ENCODE data around the gene HAPLN2.
"Not testable (repeated sequence)": the region's sequence is repeated elsewhere in the genome, so short reads cannot be mapped to it uniquely, and the experiment has no call there.

The HAPLN2 gene

GRCh38 chr1:156592158-156592909 lies 26.9 kb upstream of the HAPLN2 start:
- DNase-seq (ENCODE audit: low spot score), result no peak

- DNase-seq (ENCODE audit: low spot score), result no peak
These were observed 26.1 kb upstream of the HAPLN2 start for GRCh38 chr1:156592910-156593660.

- DNase-seq (ENCODE audit: low spot score), result no peak
These were observed 25.6 kb upstream of the HAPLN2 start for GRCh38 chr1:156593661-156593989.

- no peak for DNase-seq (ENCODE audit: low spot score)
These were observed 25.0 kb upstream of the HAPLN2 start for GRCh38 chr1:156594190-156594589.

GRCh38 chr1:156595016-156595415 lies 24.2 kb upstream of the HAPLN2 start:
- no peak for DNase-seq (ENCODE audit: low spot score)

- no peak for DNase-seq (ENCODE audit: low spot score)
These were observed 22.8 kb upstream of the HAPLN2 start for GRCh38 chr1:156596426-156596825.

GRCh38 chr1:156598125-156598524 lies 21.1 kb upstream of the HAPLN2 start:
- DNase-seq (ENCODE audit: low spot score), result no peak

- no peak for DNase-seq (ENCODE audit: low spot score)
These were observed 20.3 kb upstream of the HAPLN2 start for GRCh38 chr1:156598731-156599432.

- peak; percentile 50 for DNase-seq (ENCODE audit: low spot score)
These were observed 19.4 kb upstream of the HAPLN2 start for GRCh38 chr1:156599811-156600210.

- no peak for DNase-seq (ENCODE audit: low spot score)
These were observed 18.5 kb upstream of the HAPLN2 start for GRCh38 chr1:156600733-156601121.

GRCh38 chr1:156601122-156601830 lies 17.9 kb upstream of the HAPLN2 start, which contains the start of gene GPATCH4:
Gene GPATCH4, minus strand, starts transcription at chr1:156601479.
- DNase-seq (ENCODE audit: low spot score), result peak; percentile 88

GRCh38 chr1:156601892-156602291 lies 17.3 kb upstream of the HAPLN2 start:
- peak; percentile 61 for DNase-seq (ENCODE audit: low spot score)

- no peak for DNase-seq (ENCODE audit: low spot score)
These were observed 16.6 kb upstream of the HAPLN2 start for GRCh38 chr1:156602557-156602993.

GRCh38 chr1:156607344-156607743 lies 11.9 kb upstream of the HAPLN2 start:
- not testable (repeated sequence) for DNase-seq (ENCODE audit: low spot score)

GRCh38 chr1:156608036-156608674 lies 11.1 kb upstream of the HAPLN2 start:
- peak; percentile 76 for DNase-seq (ENCODE audit: low spot score)

- peak; percentile 52 for DNase-seq (ENCODE audit: low spot score)
These were observed 10.2 kb upstream of the HAPLN2 start for GRCh38 chr1:156608981-156609380.

GRCh38 chr1:156610072-156610471 lies 9.1 kb upstream of the HAPLN2 start:
- DNase-seq (ENCODE audit: low spot score), result not testable (repeated sequence)

GRCh38 chr1:156612666-156613065 lies 6.5 kb upstream of the HAPLN2 start:
- DNase-seq (ENCODE audit: low spot score), result no peak

GRCh38 chr1:156615946-156616345 lies 3.3 kb upstream of the HAPLN2 start:
- no peak for DNase-seq (ENCODE audit: low spot score)

GRCh38 chr1:156616463-156616862 lies 2.8 kb upstream of the HAPLN2 start:
- DNase-seq (ENCODE audit: low spot score), result peak; percentile 28

- DNase-seq (ENCODE audit: low spot score), result no peak
These were observed 354 bp downstream of the HAPLN2 start for GRCh38 chr1:156619582-156619955.
